T-cell (primary cell): ENCODE measurements around the gene PPP1R37. TPM values are rescaled to one million over a fixed set of nuclear protein-coding genes. Genes with fewer than 3 reads are reported as not detected.

Experiments used
- ATAC-seq, 4 experiments: fragments of 200-7000 bp in 3 of 4; fragments of 150-1000 bp in 1 of 4; cut with Tn5 transposase; replicated peaks in 1 of 4; 1 replicate in 3 of 4; 2 replicates in 1 of 4; pipeline ENCODE4 v1.10.0; 2021; ENCODE audit warnings: moderate library complexity in 3 of 4, mild to moderate bottlenecking in 2 of 4, moderate number of reproducible peaks in 1 of 4
- CTCF ChIA-PET, 2 donors: fragments of 300-600 bp; sonication (Branson Sonifier 250); formaldehyde crosslinking; loops; one replicate each; lab custom pipeline; 2022; ENCODE audit warnings: antibody characterized with exemption in 2 of 2; lab: Charles Lee
- POLR2A ChIA-PET, 2 donors: fragments of 300-600 bp; sonication (Branson Sonifier 250); formaldehyde crosslinking; loops; one replicate each; lab custom pipeline; 2022; ENCODE audit warnings: antibody characterized with exemption in 2 of 2; lab: Charles Lee
- DNase-seq, 35 experiments: peaks; one replicate each; pipeline versions ENCODE4 v3.0.0 to v3.0.0-alpha.2; 2013 to 2023
- H3K27ac ChIP-seq: one replicate; pipeline ENCODE4 v1.5.1; 2013; ENCODE audit warnings: low read length
- H3K27me3 ChIP-seq, 2 experiments: replicated peaks in 1 of 2; 1 replicate in 1 of 2; 2 replicates in 1 of 2; pipeline versions ENCODE4 v1.6.1 to v1.7.0; 2013; ENCODE audit warnings: low read length in 1 of 2, mixed read lengths in 1 of 2; ENCODE audit not compliant: control insufficient read depth in 2 of 2, insufficient read depth in 2 of 2; ENCODE audit errors: extremely low read depth in 1 of 2
- H3K36me3 ChIP-seq, 2 donors: 1 replicate in 1 of 2; 2 replicates in 1 of 2; pipeline versions ENCODE4 v1.6.1 to v1.7.0; 2013; ENCODE audit warnings: low read length in 1 of 2; ENCODE audit not compliant: control insufficient read depth in 2 of 2, insufficient read depth in 1 of 2; ENCODE audit errors: extremely low read depth in 1 of 2
- H3K4me1 ChIP-seq, 2 experiments: 1 replicate in 1 of 2; 2 replicates in 1 of 2; pipeline versions ENCODE4 v1.6.1 to v1.7.0; 2013; ENCODE audit warnings: low read length in 2 of 2, mixed read lengths in 1 of 2; ENCODE audit not compliant: insufficient read depth in 2 of 2, control insufficient read depth in 1 of 2; ENCODE audit errors: extremely low read depth in 1 of 2
- H3K4me3 ChIP-seq, 2 donors: 1 replicate in 1 of 2; 2 replicates in 1 of 2; pipeline versions ENCODE4 v1.5.1 to v1.7.0; 2013; ENCODE audit warnings: mild to moderate bottlenecking in 2 of 2, low read length in 1 of 2, moderate library complexity in 1 of 2; ENCODE audit not compliant: control insufficient read depth in 1 of 2; ENCODE audit errors: extremely low read depth in 1 of 2
- H3K9me3 ChIP-seq: 2 replicates; pipeline ENCODE4 v1.7.0; 2013
- H3K27ac Mint-ChIP-seq, 2 donors: one replicate each; pipeline ENCODE4 v1.8.0; 2020 to 2021; ENCODE audit warnings: mild to moderate bottlenecking in 2 of 2, mixed read lengths in 2 of 2
- H3K27me3 Mint-ChIP-seq, 2 donors: one replicate each; pipeline ENCODE4 v1.8.0; 2021 to 2022; ENCODE audit warnings: mixed read lengths in 2 of 2
- H3K36me3 Mint-ChIP-seq: one replicate; pipeline ENCODE4 v1.8.0; 2021; ENCODE audit warnings: mixed read lengths
- H3K4me1 Mint-ChIP-seq, 3 donors: one replicate each; pipeline ENCODE4 v1.8.0; 2020 to 2022; ENCODE audit warnings: mixed read lengths in 3 of 3, mild to moderate bottlenecking in 1 of 3
- H3K4me3 Mint-ChIP-seq, 3 donors: one replicate each; pipeline ENCODE4 v1.8.0; 2020 to 2022; ENCODE audit warnings: mild to moderate bottlenecking in 3 of 3, mixed read lengths in 3 of 3, moderate library complexity in 3 of 3
- H3K9me3 Mint-ChIP-seq, 3 donors: one replicate each; pipeline ENCODE4 v1.8.0; 2020 to 2022; ENCODE audit warnings: mixed read lengths in 3 of 3
- WGBS: methylation state at CpG from one replicate; pipeline ENCODE4 v1.1.5; 2013; ENCODE audit warnings: missing lambda C conversion rate; ENCODE audit not compliant: insufficient coverage; 5-methylcytosine and 5-hydroxymethylcytosine counted together
- total RNA-seq, 35 experiments: library from RNA in 6 of 35; stranded (reverse) in 6 of 35; fragments of 120-200 nt in 1 of 35; gene quantifications; one replicate each; pipeline versions ENCODE4 v1.2.1 to v1.2.4 and lab custom pipeline; 2013 to 2026

The PPP1R37 gene
- total RNA-seq, 5 donors from 2014 or later (not counting 1 experiment from before 2014, with no cell fraction given): 17.2 to 35.2 (median 30.4) TPM

GRCh38 chr19:45147835-45148676 lies 55.1 kb downstream of the PPP1R37 start:
- Mint-ChIP-seq H3K9me3 (no peaks in the 10 kb centered on the region), H3K4me1 (peaks cover 14 to 17% (median 16%) of the 10 kb centered on the region in 3 donors), H3K27ac (no peak overlapping the region), H3K4me3 (no peak overlapping the region), H3K36me3 (peaks cover 1% of the 10 kb centered on the region), H3K27me3 (peaks cover 0 to 10% of the 10 kb centered on the region in 2 donors)
- H3K27ac ChIP-seq: no peak overlapping the region
- no peak overlapping the region for H3K4me3 ChIP-seq
- H3K9me3 ChIP-seq: no peaks in the 10 kb centered on the region
- peaks cover 11 to 17% of the 10 kb centered on the region in 2 donors for H3K36me3 ChIP-seq
- CTCF ChIA-PET: interaction anchor here in 1 of 2 donors (0.7 kb wide), 1 partner anchor 97 kb away, joined by 3 read pairs; no protein-coding TSS in a partner anchor
- peaks cover 0 to 24% of the 10 kb centered on the region in 2 experiments for H3K4me1 ChIP-seq
- peaks cover 0 to 15% of the 10 kb centered on the region in 2 experiments for H3K27me3 ChIP-seq
- WGBS: 83% methylated on average over 10 of the region's 18 CpGs
- ATAC-seq: no peak
- no peak for DNase-seq
- POLR2A ChIA-PET: no interaction called here

- Histone ChIP-seq H3K4me1 (peaks cover 0 to 34% of the 10 kb centered on the region in 2 experiments), H3K36me3 (peaks cover 6 to 14% of the 10 kb centered on the region in 2 donors), H3K27me3 (peaks cover 0 to 23% of the 10 kb centered on the region in 2 experiments), H3K27ac (no peak overlapping the region), H3K9me3 (no peaks in the 10 kb centered on the region), H3K4me3 (no peak overlapping the region)
- Mint-ChIP-seq H3K27ac (peak overlapping the region; percentile 39 to 58), H3K9me3 (no peaks in the 10 kb centered on the region), H3K27me3 (peaks cover 0 to 14% of the 10 kb centered on the region in 2 donors), H3K4me3 (no peak overlapping the region), H3K4me1 (peaks cover 21 to 23% (median 22%) of the 10 kb centered on the region in 3 donors), H3K36me3 (no peaks in the 10 kb centered on the region)
- ChIA-PET POLR2A (interaction anchor here in 1 of 2 donors (0.6 kb wide), 1 partner anchor 84 kb away, joined by 15 read pairs; no protein-coding TSS in a partner anchor), CTCF (no interaction called here)
- no peak for DNase-seq
- WGBS: 66% methylated on average over 5 of the region's 9 CpGs
- ATAC-seq: no peak
Measured at GRCh38 chr19:45149129-45149528, 56.1 kb downstream of the PPP1R37 start.

GRCh38 chr19:45150180-45150579 lies 57.2 kb downstream of the PPP1R37 start:
- ATAC-seq (no peak), DNase-seq (no peak)
- no peaks in the 10 kb centered on the region for H3K9me3 Mint-ChIP-seq
- H3K4me1 Mint-ChIP-seq: peaks cover 25 to 26% (median 25%) of the 10 kb centered on the region in 3 donors
- no peaks in the 10 kb centered on the region for H3K36me3 Mint-ChIP-seq
- WGBS: 78% methylated on average over 2 of the region's 4 CpGs
- H3K27ac Mint-ChIP-seq: no peak overlapping the region
- Histone ChIP-seq H3K4me1 (peaks cover 0 to 40% of the 10 kb centered on the region in 2 experiments), H3K36me3 (peaks cover 0 to 12% of the 10 kb centered on the region in 2 donors), H3K4me3 (no peak overlapping the region), H3K27ac (no peak overlapping the region), H3K27me3 (peaks cover 0 to 31% of the 10 kb centered on the region in 2 experiments), H3K9me3 (no peaks in the 10 kb centered on the region)
- H3K4me3 Mint-ChIP-seq: no peak overlapping the region
- H3K27me3 Mint-ChIP-seq: peaks cover 0 to 18% of the 10 kb centered on the region in 2 donors
- POLR2A ChIA-PET: no interaction called here
- CTCF ChIA-PET: no interaction called here

- peaks cover 0 to 9% of the 10 kb centered on the region in 2 donors for H3K36me3 ChIP-seq
- POLR2A ChIA-PET: no interaction called here
- CTCF ChIA-PET: no interaction called here
Measured at GRCh38 chr19:45150751-45151281, 57.8 kb downstream of the PPP1R37 start.

GRCh38 chr19:45151320-45151719 lies 58.3 kb downstream of the PPP1R37 start:
- H3K4me3 ChIP-seq: no peak overlapping the region
- no peak overlapping the region for H3K27ac ChIP-seq
- H3K4me1 ChIP-seq: peaks cover 0 to 40% of the 10 kb centered on the region in 2 experiments
- Mint-ChIP-seq H3K4me3 (peak overlapping the region; percentile 31 to 84 (median 50)), H3K9me3 (no peaks in the 10 kb centered on the region), H3K27me3 (peaks cover 0 to 18% of the 10 kb centered on the region in 2 donors), H3K36me3 (no peaks in the 10 kb centered on the region), H3K27ac (no peak overlapping the region), H3K4me1 (peaks cover 25 to 26% (median 25%) of the 10 kb centered on the region in 3 donors)
- ATAC-seq: no peak
- POLR2A ChIA-PET: no interaction called here
- CTCF ChIA-PET: no interaction called here
- DNase-seq: no peak
- H3K27me3 ChIP-seq: peaks cover 0 to 43% of the 10 kb centered on the region in 2 experiments
- H3K36me3 ChIP-seq: peaks cover 0 to 4% of the 10 kb centered on the region in 2 donors
- WGBS: 89% methylated on average over 4 of the region's 7 CpGs
- no peaks in the 10 kb centered on the region for H3K9me3 ChIP-seq

More at GRCh38 chr19:45150751-45151281, 57.8 kb downstream of the PPP1R37 start:
- H3K4me1 ChIP-seq: peaks cover 0 to 40% of the 10 kb centered on the region in 2 experiments
- H3K4me3 Mint-ChIP-seq: peak overlapping the region in 2 of 3 donors; percentile 31 to 84
- DNase-seq (no peak), ATAC-seq (no peak)
- no peaks in the 10 kb centered on the region for H3K9me3 Mint-ChIP-seq
- H3K9me3 ChIP-seq: no peaks in the 10 kb centered on the region
- H3K27me3 Mint-ChIP-seq: peaks cover 0 to 18% of the 10 kb centered on the region in 2 donors
- H3K36me3 Mint-ChIP-seq: no peaks in the 10 kb centered on the region
- peaks cover 25 to 26% (median 25%) of the 10 kb centered on the region in 3 donors for H3K4me1 Mint-ChIP-seq
- 96% methylated on average over 3 of the region's 4 CpGs for WGBS
- H3K4me3 ChIP-seq: no peak overlapping the region
- no peak overlapping the region for H3K27ac ChIP-seq
- no peak overlapping the region for H3K27ac Mint-ChIP-seq
- H3K27me3 ChIP-seq: peaks cover 0 to 38% of the 10 kb centered on the region in 2 experiments

GRCh38 chr19:45151821-45152503 lies 59.0 kb downstream of the PPP1R37 start:
- WGBS: 28% methylated on average over 63 of the region's 64 CpGs
- Histone ChIP-seq H3K9me3 (no peaks in the 10 kb centered on the region), H3K36me3 (no peaks in the 10 kb centered on the region), H3K4me3 (peak overlapping the region; percentile 41 to 52), H3K27ac (no peak overlapping the region), H3K27me3 (peaks cover 0 to 48% of the 10 kb centered on the region in 2 experiments), H3K4me1 (peaks cover 0 to 40% of the 10 kb centered on the region in 2 experiments)
- no peaks in the 10 kb centered on the region for H3K36me3 Mint-ChIP-seq
- no peaks in the 10 kb centered on the region for H3K9me3 Mint-ChIP-seq
- no peak for ATAC-seq
- H3K27ac Mint-ChIP-seq: no peak overlapping the region
- no peak for DNase-seq
- H3K27me3 Mint-ChIP-seq: peaks cover under 1 to 19% of the 10 kb centered on the region in 2 donors
- H3K4me3 Mint-ChIP-seq: peak overlapping the region; percentile 31 to 84 (median 50)
- peaks cover 25 to 26% (median 26%) of the 10 kb centered on the region in 3 donors for H3K4me1 Mint-ChIP-seq
- ChIA-PET POLR2A (no interaction called here), CTCF (no interaction called here)
